ENCODE results near the gene NFATC3. TPM values are rescaled to one million over a fixed set of nuclear protein-coding genes. Genes with fewer than 3 reads are reported as not detected.

The NFATC3 gene
- total RNA-seq, 4 donors from 2014 or later = 27.5 to 107 (median 41.6) TPM

DNA sequence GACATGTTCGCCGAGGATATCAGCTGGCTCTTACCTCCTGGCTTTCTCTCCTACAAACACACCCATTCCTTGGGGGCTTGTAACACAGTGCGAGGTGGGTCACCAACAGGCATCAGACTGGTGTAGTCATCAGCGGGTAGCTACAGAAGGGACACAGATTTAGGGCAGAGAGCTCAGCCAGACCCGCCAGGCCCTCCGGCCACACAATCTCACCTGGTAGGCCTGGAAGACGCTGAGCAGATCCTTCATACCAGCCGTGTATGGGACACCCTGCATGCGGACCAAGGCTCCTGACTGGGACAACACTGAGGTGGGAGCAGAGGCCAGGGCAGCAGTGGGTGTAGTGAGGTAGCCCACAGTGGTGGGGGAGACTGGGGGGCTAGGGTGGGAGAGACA lies 145.0 kb downstream of the NFATC3 start:
- 81% methylated on average over 6 of the region's 9 CpGs; no CpG with 5 or more reads in 1 of the 2 donors for WGBS, 2 donors (ENCODE audit: low coverage in 1 of 2)
- no peaks in the 10 kb centered on the region for H3K9me3 ChIP-seq
- peaks cover 10 to 53% (median 35%) of the 10 kb centered on the region in 4 donors for H3K4me1 ChIP-seq
- H3K27me3 ChIP-seq = no peaks in the 10 kb centered on the region
- TF ChIP-seq EP300 (IDR thresholded peaks at IDR 0.05; ENCODE audit: low read depth) = no peak
- TF ChIP-seq, protein P1, sequence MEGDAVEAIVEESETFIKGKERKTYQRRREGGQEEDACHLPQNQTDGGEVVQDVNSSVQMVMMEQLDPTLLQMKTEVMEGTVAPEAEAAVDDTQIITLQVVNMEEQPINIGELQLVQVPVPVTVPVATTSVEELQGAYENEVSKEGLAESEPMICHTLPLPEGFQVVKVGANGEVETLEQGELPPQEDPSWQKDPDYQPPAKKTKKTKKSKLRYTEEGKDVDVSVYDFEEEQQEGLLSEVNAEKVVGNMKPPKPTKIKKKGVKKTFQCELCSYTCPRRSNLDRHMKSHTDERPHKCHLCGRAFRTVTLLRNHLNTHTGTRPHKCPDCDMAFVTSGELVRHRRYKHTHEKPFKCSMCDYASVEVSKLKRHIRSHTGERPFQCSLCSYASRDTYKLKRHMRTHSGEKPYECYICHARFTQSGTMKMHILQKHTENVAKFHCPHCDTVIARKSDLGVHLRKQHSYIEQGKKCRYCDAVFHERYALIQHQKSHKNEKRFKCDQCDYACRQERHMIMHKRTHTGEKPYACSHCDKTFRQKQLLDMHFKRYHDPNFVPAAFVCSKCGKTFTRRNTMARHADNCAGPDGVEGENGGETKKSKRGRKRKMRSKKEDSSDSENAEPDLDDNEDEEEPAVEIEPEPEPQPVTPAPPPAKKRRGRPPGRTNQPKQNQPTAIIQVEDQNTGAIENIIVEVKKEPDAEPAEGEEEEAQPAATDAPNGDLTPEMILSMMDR (IDR thresholded peaks at IDR 0.05) = no peak
- no peak for TF ChIP-seq POLR2AphosphoS5 (IDR thresholded peaks at IDR 0.05)
- no peak for TF ChIP-seq POLR2A (IDR thresholded peaks at IDR 0.05)
- DNase-seq = no peak
- in situ Hi-C loops (cut with MboI; ENCODE audit: low pct_ligation_motif_present in 1 of 4, low pct_unique_long_range_greater_than_20kb in 1 of 4, low sequenced_read_pairs in 3 of 4) (loop anchor here in 1 of 4 donors (25.0 kb wide), 1 partner anchor 143 kb away; the partner anchor contains the start of gene NFATC3), intact Hi-C loops (cut with DNase I; ENCODE audit: low total_unique reads) (loop anchor here (10.0 kb wide), 1 partner anchor 145 kb away; the partner anchor contains the start of gene NFATC3)
- no peak overlapping the region for H3K4me3 ChIP-seq
- no peak overlapping the region for H3K27ac ChIP-seq
- H3K36me3 ChIP-seq = no peaks in the 10 kb centered on the region

DNA sequence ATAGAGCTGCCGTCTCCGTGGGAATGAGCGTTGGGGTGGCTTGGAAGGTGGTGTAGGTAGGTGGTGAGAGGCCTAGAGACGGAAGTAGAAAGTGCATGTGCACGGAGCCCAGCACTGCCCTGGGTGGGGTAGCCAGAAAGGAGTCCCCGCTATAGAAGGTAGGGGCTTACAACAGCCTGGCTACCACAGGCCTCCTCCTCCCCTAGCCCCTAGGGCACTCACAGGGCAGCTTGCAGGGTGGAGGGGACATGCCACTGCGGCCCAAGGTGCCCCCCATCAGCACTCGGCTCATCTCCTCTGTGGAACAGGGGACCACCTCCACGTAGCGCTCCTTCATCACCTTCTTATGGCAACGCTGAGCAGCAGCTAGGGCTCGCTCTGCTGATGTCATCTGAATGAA lies 145.8 kb downstream of the NFATC3 start:
- no peak for TF ChIP-seq POLR2A (IDR thresholded peaks at IDR 0.05)
- intact Hi-C loops (cut with DNase I; ENCODE audit: low total_unique reads) (loop anchor here (10.0 kb wide), 1 partner anchor 146 kb away; the partner anchor contains the start of gene NFATC3), in situ Hi-C loops (cut with MboI; ENCODE audit: low pct_ligation_motif_present in 1 of 4, low pct_unique_long_range_greater_than_20kb in 1 of 4, low sequenced_read_pairs in 3 of 4) (loop anchor here in 1 of 4 donors (25.0 kb wide), 1 partner anchor 144 kb away; the partner anchor contains the start of gene NFATC3)
- 89% methylated on average over 12 of the region's 12 CpGs; no CpG with 5 or more reads in 1 of the 2 donors for WGBS, 2 donors (ENCODE audit: low coverage in 1 of 2)
- DNase-seq = no peak
- H3K27ac ChIP-seq = no peak overlapping the region
- H3K9me3 ChIP-seq = no peaks in the 10 kb centered on the region
- no peaks in the 10 kb centered on the region for H3K27me3 ChIP-seq
- no peaks in the 10 kb centered on the region for H3K36me3 ChIP-seq
- no peak overlapping the region for H3K4me3 ChIP-seq
- peaks cover 10 to 57% (median 36%) of the 10 kb centered on the region in 4 donors for H3K4me1 ChIP-seq

DNA sequence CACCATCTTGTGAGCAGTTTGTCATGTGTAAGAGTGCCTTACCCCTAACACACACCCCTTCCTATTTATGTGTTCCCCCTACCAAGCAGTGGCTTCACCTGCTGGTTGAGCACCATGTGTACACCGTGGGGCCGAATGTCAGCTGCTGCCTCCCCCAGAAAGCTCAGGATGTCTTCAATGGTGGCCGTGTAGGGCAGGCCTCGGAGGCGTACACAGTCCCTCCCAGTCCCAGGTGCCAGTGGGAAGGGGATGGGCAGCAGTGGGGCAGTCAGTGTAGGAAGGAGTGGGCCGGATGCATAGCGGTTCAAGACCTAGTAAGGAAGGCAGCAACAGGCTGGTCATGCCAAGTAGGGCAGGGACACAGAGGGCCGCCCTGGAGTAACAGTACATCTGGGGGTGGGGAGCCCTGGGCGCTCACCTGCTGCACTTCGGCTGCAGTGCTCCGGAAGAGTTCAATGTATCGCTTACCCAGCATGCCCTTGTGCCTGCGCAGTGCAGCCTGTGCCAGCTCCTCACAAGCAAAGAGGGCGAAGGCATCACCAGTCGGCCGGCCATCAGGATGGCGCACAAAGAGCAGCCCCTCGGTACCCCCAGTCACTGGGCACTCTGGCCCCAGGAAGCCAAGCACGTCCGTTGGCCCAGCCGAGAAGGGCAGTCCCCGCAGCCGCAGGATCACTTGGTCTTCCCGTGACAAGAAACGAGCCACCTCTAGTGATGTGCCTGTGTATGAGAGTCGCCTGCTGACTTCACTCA lies 146.4 kb downstream of the NFATC3 start:
- no peak for DNase-seq
- Histone ChIP-seq H3K9me3 (no peaks in the 10 kb centered on the region), H3K4me3 (no peak overlapping the region), H3K36me3 (no peaks in the 10 kb centered on the region), H3K4me1 (peaks cover 10 to 63% (median 42%) of the 10 kb centered on the region in 4 donors), H3K27me3 (no peaks in the 10 kb centered on the region), H3K27ac (no peak overlapping the region)
- TF ChIP-seq EP300 (IDR thresholded peaks at IDR 0.05; ENCODE audit: low read depth) = no peak
- TF ChIP-seq, protein P1 (IDR thresholded peaks at IDR 0.05) = no peak
- no peak for TF ChIP-seq POLR2AphosphoS5 (IDR thresholded peaks at IDR 0.05)
- no peak for TF ChIP-seq POLR2A (IDR thresholded peaks at IDR 0.05)
- intact Hi-C loops (cut with DNase I; ENCODE audit: low total_unique reads) = loop anchor here (10.0 kb wide), 1 partner anchor 147 kb away; the partner anchor contains the start of gene NFATC3
- in situ Hi-C loops (cut with MboI; ENCODE audit: low pct_ligation_motif_present in 1 of 4, low pct_unique_long_range_greater_than_20kb in 1 of 4, low sequenced_read_pairs in 3 of 4) = loop anchor here in 1 of 4 donors (25.0 kb wide), 1 partner anchor 144 kb away; the partner anchor contains the start of gene NFATC3
- 70 to 92% methylated on average over 2 to 24 of the region's 26 CpGs for WGBS, 2 donors (ENCODE audit: low coverage in 1 of 2)

DNA sequence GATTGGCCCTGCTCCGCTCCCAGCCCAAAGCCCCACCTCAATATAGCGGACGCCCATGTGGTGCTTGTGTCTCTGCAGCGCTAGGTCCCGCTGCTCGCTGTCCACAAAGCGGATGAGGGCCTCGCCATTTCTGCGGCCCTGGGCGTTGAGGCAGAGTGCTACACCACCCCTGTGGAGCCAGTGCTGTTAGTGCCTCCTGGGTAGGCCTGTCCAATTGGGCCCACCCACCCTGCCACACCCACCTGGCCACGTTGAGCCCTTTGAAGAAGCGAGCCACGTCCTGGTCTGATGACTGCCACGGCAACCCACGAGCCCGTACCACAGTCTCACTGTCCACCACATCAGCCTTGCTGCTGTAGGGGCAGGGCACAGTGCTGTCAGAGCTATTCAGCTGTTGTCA lies 147.2 kb downstream of the NFATC3 start:
- WGBS, 2 donors (ENCODE audit: low coverage in 1 of 2) = 81% methylated on average over 16 of the region's 16 CpGs; no CpG with 5 or more reads in 1 of the 2 donors
- Histone ChIP-seq H3K9me3 (no peaks in the 10 kb centered on the region), H3K27ac (no peak overlapping the region), H3K4me3 (no peak overlapping the region), H3K27me3 (no peaks in the 10 kb centered on the region), H3K4me1 (peaks cover 10 to 62% (median 45%) of the 10 kb centered on the region in 4 donors), H3K36me3 (no peaks in the 10 kb centered on the region)
- in situ Hi-C loops (cut with MboI; ENCODE audit: low pct_ligation_motif_present in 1 of 4, low pct_unique_long_range_greater_than_20kb in 1 of 4, low sequenced_read_pairs in 3 of 4) = loop anchor here in 1 of 4 donors (25.0 kb wide), 1 partner anchor 145 kb away; the partner anchor contains the start of gene NFATC3
- intact Hi-C loops (cut with DNase I; ENCODE audit: low total_unique reads) = loop anchor here (10.0 kb wide), 1 partner anchor 148 kb away; the partner anchor contains the start of gene NFATC3
- DNase-seq = no peak
- TF ChIP-seq POLR2AphosphoS5 (IDR thresholded peaks at IDR 0.05) (no peak), EP300 (IDR thresholded peaks at IDR 0.05; ENCODE audit: low read depth) (no peak), POLR2A (IDR thresholded peaks at IDR 0.05) (no peak)
- TF ChIP-seq, protein P1 (IDR thresholded peaks at IDR 0.05) = no peak
